A549 (cell line): ENCODE measurements around the gene SDHAF1. TPM values are rescaled to one million over a fixed set of nuclear protein-coding genes. Genes with fewer than 3 reads are reported as not detected.

Experiments used
- ATAC-seq, 2 experiments: fragments of 200-7000 bp in 1 of 2; fragments of >200 bp in 1 of 2; cut with Nextera tagmentation in 1 of 2; cut with Tn5 transposase in 1 of 2; 3 replicates each; pipeline versions ENCODE4 v1.8.0 to v1.9.1; 2018 to 2020; ENCODE audit warnings: mild to moderate bottlenecking in 1 of 2, moderate library complexity in 1 of 2
- CTCF ChIA-PET: fragments of 300-600 bp; sonication (Branson Sonifier 250); formaldehyde crosslinking; extraction: SDS; loops from one replicate; lab custom pipeline; 2021; ENCODE audit warnings: antibody characterized with exemption, inconsistent platforms; lab: Yijun Ruan, JAX
- POLR2A ChIA-PET: fragments of 350-600 bp; formaldehyde crosslinking; extraction: SDS; loops from one replicate; lab custom pipeline; 2021; ENCODE audit warnings: antibody characterized with exemption, inconsistent platforms; lab: Yijun Ruan, JAX
- DNase-seq, 2 experiments: peaks; one replicate each; pipeline versions ENCODE4 v3.0.0 to v3.0.0-alpha.2; 2011 to 2016; ENCODE audit warnings: low read depth in 1 of 2, low spot score in 1 of 2
- FAIRE-seq: peaks from 2 replicates; lab custom pipeline; 2011; peaks lifted over from hg19 to GRCh38; lab: Jason Lieb, UNC
- H3K27ac ChIP-seq, 2 experiments: fragments of >200 bp; sonication (Bioruptor Twin); formaldehyde crosslinking; 3 replicates each; pipeline ENCODE4 v1.5.1; 2016 to 2017
- H3K4me1 ChIP-seq: fragments of >200 bp; sonication (Bioruptor Twin); formaldehyde crosslinking; 3 replicates; pipeline ENCODE4 v1.6.1; 2016
- H3K4me2 ChIP-seq: fragments of >200 bp; sonication (Bioruptor Twin); formaldehyde crosslinking; 3 replicates; pipeline ENCODE4 v1.6.1; 2016
- H3K4me3 ChIP-seq: fragments of >200 bp; sonication (Bioruptor Twin); formaldehyde crosslinking; 3 replicates; pipeline ENCODE4 v1.5.1; 2016
- H3K9me3 ChIP-seq: fragments of >200 bp; sonication (Bioruptor Twin); formaldehyde crosslinking; 3 replicates; pipeline ENCODE4 v1.6.1; 2016
- CHD4 ChIP-seq: fragments of 200-600 bp; sonication (generic); IDR thresholded peaks from 2 replicates; pipeline ENCODE4 v1.6.1; 2016; ENCODE audit warnings: antibody characterized with exemption, mild to moderate bottlenecking, borderline replicate concordance
- FOSB ChIP-seq: fragments of 250-450 bp; sonication (Bioruptor Pico); IDR thresholded peaks from 2 replicates; pipeline ENCODE4 v1.5.0; 2020; ENCODE audit warnings: mild to moderate bottlenecking, moderate library complexity
- HOXA7 ChIP-seq: fragments of 250-450 bp; sonication (Bioruptor Pico); IDR thresholded peaks from 2 replicates; pipeline ENCODE4 v1.5.0; 2020; ENCODE audit warnings: mild to moderate bottlenecking, moderate library complexity
- HOXB13 ChIP-seq: fragments of 250-450 bp; sonication (Bioruptor Pico); IDR thresholded peaks from 2 replicates; pipeline ENCODE4 v1.5.0; 2020; ENCODE audit warnings: low read depth, mild to moderate bottlenecking, moderate library complexity
- MAFK ChIP-seq: fragments of 450-650 bp; IDR thresholded peaks from 2 replicates; pipeline ENCODE4 v1.6.1; 2014; ENCODE audit not compliant: partially characterized antibody
- MYC ChIP-seq: IDR thresholded peaks from 2 replicates; pipeline ENCODE4 v1.6.1; 2012; ENCODE audit warnings: mild to moderate bottlenecking, inconsistent platforms, low read length, improper control_type of control experiment, borderline replicate concordance
- RCOR1 ChIP-seq: fragments of 150-350 bp; IDR thresholded peaks from 2 replicates; pipeline ENCODE4 v1.6.1; 2014; ENCODE audit warnings: antibody characterized with exemption, low read length, low read depth
- RFX5 ChIP-seq: fragments of 450-650 bp; IDR thresholded peaks from 2 replicates; pipeline ENCODE4 v1.7.1; 2014; ENCODE audit warnings: antibody characterized with exemption, mild to moderate bottlenecking, moderate library complexity
- RNF2 ChIP-seq: fragments of 200-600 bp; sonication (generic); IDR thresholded peaks from 2 replicates; pipeline ENCODE4 v1.6.1; 2016; ENCODE audit warnings: low read depth, mild to moderate bottlenecking, antibody characterized with exemption, moderate library complexity, borderline replicate concordance
- TFCP2L1 ChIP-seq: fragments of 250-450 bp; sonication (Bioruptor Pico); IDR thresholded peaks from 2 replicates; pipeline ENCODE4 v1.5.0; 2021; ENCODE audit warnings: mild to moderate bottlenecking
- TP53 ChIP-seq: fragments of 250-450 bp; sonication (Bioruptor Pico); IDR thresholded peaks from 2 replicates; pipeline ENCODE4 v1.5.0; 2021; ENCODE audit warnings: mild to moderate bottlenecking, moderate library complexity
- ZNF302 ChIP-seq: fragments of 250-450 bp; sonication (Bioruptor Pico); IDR thresholded peaks from 2 replicates; pipeline ENCODE4 v1.9.0; 2021; ENCODE audit warnings: inconsistent platforms, mild to moderate bottlenecking, moderate library complexity
- WGBS: methylation state at CpG from one replicate; pipeline ENCODE4 v1.1.6; 2017; ENCODE audit errors: missing lambda C conversion rate; 5-methylcytosine and 5-hydroxymethylcytosine counted together
- polyA plus RNA-seq, 4 experiments: library from polyadenylated mRNA; depleted of rRNA in 3 of 4; stranded (reverse); fragments of >200 nt; fragmentation: RNase III in 1 of 4; extraction: RNeasy Plus Mini Kit Qiagen cat#74134 plus additional on column Dnase treatment in 1 of 4; gene quantifications; 2 replicates in 3 of 4; 3 replicates in 1 of 4; pipeline ENCODE4 v1.2.3, GENCODE V29; 2011 to 2017
- TF ChIP-seq, protein P1 (sequence below): fragments of 250-450 bp; sonication (Bioruptor Pico); IDR thresholded peaks from 2 replicates; pipeline ENCODE4 v1.5.0; 2021; ENCODE audit warnings: mild to moderate bottlenecking, moderate library complexity, borderline replicate concordance
- TF ChIP-seq, protein P2 (sequence below): fragments of 250-450 bp; sonication (Bioruptor Pico); IDR thresholded peaks from 2 replicates; pipeline ENCODE4 v1.5.0; 2020; ENCODE audit warnings: low read depth, mild to moderate bottlenecking, moderate library complexity

SDHAF1 gene
- polyA plus RNA-seq, 2 of the 4 experiments (the other 2 are of a cell fraction): 25.3 to 27.1 TPM

DNA sequence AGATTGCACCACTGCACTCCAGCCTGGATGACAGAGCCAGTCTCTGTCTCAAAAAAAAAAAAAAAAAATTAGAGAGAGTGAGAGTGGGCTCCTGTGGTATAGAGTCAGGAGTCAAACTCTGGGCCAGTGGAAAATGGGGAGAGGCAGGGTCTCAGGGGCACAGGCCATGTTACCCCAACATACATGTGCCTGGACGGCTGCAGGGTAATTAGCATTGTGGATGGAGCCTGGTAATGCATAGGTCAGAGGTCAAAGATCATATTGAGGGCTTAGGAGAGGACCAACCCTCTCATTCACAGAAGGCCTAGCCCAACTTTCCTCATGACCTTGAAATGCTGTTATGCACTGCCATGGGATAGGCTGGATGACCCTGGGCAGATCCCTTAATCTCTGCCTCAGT, 30.6 kb downstream of the SDHAF1 start:
- 63% methylated on average over 1 of the region's 1 CpG for WGBS
- no peak for FAIRE-seq
- H3K9me3 ChIP-seq: no peaks in the 10 kb centered on the region

DNA sequence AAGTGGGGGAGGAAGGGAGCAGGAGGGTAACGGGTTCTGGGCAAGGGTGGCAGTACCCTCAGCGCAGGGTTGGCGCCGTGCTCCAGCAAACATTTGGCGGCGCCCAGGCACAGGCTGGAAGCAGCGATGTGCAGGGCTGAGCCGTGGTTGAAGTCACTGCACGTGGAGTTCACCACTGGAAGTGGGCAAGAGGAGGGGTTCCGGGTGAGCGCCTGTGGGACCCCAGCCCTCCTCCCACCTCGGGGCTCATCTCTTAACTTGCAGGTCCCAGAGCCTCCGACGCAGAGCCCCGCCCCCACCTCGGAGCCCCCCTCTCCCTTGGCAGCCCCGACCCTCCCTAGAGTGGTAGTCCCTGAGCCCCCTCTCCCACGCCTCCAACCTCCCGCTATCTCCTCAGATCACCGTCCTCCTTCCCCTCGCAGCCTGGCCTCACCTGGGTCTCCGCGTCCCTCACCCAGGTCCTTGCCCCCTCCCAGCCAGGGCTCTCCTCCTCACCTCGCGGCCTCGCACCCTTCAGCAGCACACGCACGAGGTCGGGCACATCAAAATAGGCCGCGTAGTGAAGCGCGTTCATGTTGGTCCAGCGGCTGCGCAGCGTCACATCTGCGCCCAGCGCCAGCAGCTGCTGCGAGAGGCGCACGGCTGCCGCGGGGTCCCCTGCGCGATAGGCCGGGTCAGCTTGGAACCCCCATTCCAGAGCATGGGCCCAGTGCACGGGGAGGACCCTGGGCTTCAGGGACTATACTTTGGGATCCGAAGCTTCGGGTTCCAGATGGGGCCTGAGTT, 31.3 kb downstream of the SDHAF1 start:
- Histone ChIP-seq H3K9me3 (no peaks in the 10 kb centered on the region), H3K27ac (no peak overlapping the region), H3K4me2 (no peak overlapping the region), H3K4me3 (no peak overlapping the region), H3K4me1 (no peaks in the 10 kb centered on the region)
- no peak for ATAC-seq
- 91% methylated on average over 49 of the region's 49 CpGs for WGBS
- no peak for TF ChIP-seq TP53 (CRISPR knock-in tag)
- TF ChIP-seq CHD4: no peak
- no peak for TF ChIP-seq RFX5
- FAIRE-seq: no peak
- ChIA-PET CTCF (interaction anchor here (1.1 kb wide), 1 partner anchor 42 kb away, joined by 3 read pairs; no protein-coding TSS in a partner anchor), POLR2A (no interaction called here)
- DNase-seq: no peak

More for the DNA sequence above, 30.6 kb downstream of the SDHAF1 start:
- POLR2A ChIA-PET: no interaction called here
- H3K4me2 ChIP-seq: no peak overlapping the region
- ATAC-seq: no peak
- CTCF ChIA-PET: no interaction called here
- no peak for DNase-seq
- TF ChIP-seq TP53 (CRISPR knock-in tag): no peak
- TF ChIP-seq RFX5: no peak
- TF ChIP-seq RCOR1: no peak
- TF ChIP-seq MAFK: no peak
- no peak for TF ChIP-seq TFCP2L1 (CRISPR knock-in tag)
- no peak overlapping the region for H3K27ac ChIP-seq
- no peak overlapping the region for H3K4me3 ChIP-seq
- no peaks in the 10 kb centered on the region for H3K4me1 ChIP-seq

DNA sequence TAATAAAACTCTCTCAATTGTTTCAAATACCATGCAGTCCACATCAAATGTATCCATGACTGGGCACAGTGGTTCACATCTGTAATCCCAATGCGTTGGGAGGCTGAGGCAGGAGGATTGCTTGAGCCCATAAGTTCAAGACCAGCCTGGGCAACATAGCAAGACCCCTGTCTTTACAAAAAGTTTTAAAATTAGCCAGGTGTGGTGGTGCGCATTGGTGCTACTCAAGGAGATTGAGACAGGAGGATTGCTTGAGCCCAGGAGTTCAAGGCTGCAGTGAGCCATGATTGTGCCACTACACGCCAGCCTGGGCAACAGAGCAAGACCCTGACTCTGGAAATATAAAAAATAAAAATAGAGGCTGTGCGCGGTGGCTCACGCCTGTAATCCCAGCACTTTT, 32.7 kb downstream of the SDHAF1 start:
- no peak overlapping the region for H3K4me2 ChIP-seq
- TF ChIP-seq MYC (no peak), ZNF302 (no peak), HOXB13 (CRISPR knock-in tag) (no peak), FOSB (CRISPR knock-in tag) (no peak)
- TF ChIP-seq, protein P1, sequence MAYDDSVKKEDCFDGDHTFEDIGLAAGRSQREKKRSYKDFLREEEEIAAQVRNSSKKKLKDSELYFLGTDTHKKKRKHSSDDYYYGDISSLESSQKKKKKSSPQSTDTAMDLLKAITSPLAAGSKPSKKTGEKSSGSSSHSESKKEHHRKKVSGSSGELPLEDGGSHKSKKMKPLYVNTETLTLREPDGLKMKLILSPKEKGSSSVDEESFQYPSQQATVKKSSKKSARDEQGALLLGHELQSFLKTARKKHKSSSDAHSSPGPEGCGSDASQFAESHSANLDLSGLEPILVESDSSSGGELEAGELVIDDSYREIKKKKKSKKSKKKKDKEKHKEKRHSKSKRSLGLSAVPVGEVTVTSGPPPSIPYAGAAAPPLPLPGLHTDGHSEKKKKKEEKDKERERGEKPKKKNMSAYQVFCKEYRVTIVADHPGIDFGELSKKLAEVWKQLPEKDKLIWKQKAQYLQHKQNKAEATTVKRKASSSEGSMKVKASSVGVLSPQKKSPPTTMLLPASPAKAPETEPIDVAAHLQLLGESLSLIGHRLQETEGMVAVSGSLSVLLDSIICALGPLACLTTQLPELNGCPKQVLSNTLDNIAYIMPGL (CRISPR knock-in tag): no peak
- TF ChIP-seq, all 56 proteins: peak for 0
- ATAC-seq (no peak), FAIRE-seq (peak; percentile 73), DNase-seq (no peak)
- WGBS: 94% methylated on average over 6 of the region's 6 CpGs
- POLR2A ChIA-PET: no interaction called here
- CTCF ChIA-PET: interaction anchor here (1.0 to 2.6 kb wide), 3 partner anchors 10 to 16 kb away, joined by 3 to 10 read pairs (median 4); no protein-coding TSS in a partner anchor
- no peak overlapping the region for H3K27ac ChIP-seq
- no peak overlapping the region for H3K4me3 ChIP-seq
- H3K4me1 ChIP-seq: no peaks in the 10 kb centered on the region
- H3K9me3 ChIP-seq: no peaks in the 10 kb centered on the region

DNA sequence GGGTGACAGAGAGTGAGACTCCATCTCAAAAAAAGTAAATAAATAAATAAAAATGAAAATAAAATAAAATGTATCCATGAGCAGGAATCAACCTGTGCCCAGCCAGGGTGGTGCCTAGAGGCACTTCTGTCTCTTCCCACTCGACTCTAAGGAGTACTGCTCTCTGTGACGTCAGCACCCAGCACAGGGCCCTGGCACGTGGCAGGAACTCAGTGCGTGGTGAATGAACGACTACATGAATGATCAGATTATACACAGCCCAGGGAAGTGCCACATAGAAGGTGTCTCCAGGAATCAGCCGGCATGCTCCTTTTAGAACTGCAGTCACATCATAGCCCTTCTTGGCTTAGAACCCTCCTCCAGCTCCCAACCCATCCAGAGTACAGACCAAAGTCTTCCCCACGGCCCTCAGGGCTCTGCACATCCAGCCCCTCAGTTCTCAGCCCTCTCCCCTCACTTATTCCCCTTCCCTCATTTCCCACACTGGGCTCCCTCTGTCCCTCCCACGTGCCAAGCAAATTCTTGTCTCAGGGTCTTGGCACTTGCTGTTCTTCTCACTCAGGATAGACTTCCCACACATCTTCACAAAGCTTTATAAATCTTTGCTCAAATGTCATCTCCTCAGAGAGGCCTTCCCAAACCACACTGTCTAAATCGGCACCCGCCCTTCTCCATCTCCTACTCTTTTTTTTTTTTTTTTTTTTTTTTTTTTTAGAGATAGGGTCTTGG, 33.5 kb downstream of the SDHAF1 start:
- DNase-seq: no peak
- POLR2A ChIA-PET: no interaction called here
- CTCF ChIA-PET: interaction anchor here (0.5 to 2.9 kb wide), 8 partner anchors 11 to 144 kb away, joined by 3 to 10 read pairs (median 4); partner anchors contain the start of gene ALKBH6
- no peak overlapping the region for H3K27ac ChIP-seq
- no peak overlapping the region for H3K4me3 ChIP-seq
- WGBS: 88% methylated on average over 10 of the region's 10 CpGs
- H3K9me3 ChIP-seq: no peaks in the 10 kb centered on the region
- no peak overlapping the region for H3K4me2 ChIP-seq
- H3K4me1 ChIP-seq: no peaks in the 10 kb centered on the region
- ATAC-seq: no peak; a peak in 1 of 6 replicates
- FAIRE-seq: no peak
- TF ChIP-seq, protein P2, sequence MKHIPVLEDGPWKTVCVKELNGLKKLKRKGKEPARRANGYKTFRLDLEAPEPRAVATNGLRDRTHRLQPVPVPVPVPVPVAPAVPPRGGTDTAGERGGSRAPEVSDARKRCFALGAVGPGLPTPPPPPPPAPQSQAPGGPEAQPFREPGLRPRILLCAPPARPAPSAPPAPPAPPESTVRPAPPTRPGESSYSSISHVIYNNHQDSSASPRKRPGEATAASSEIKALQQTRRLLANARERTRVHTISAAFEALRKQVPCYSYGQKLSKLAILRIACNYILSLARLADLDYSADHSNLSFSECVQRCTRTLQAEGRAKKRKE (CRISPR knock-in tag): no peak
- TF ChIP-seq HOXA7 (CRISPR knock-in tag) (no peak), RNF2 (no peak)
